ENCODE measurements around the gene C2orf81. TPM values are rescaled to one million over a fixed set of nuclear protein-coding genes. Genes with fewer than 3 reads are reported as not detected.

C2orf81 gene
- total RNA-seq, 1 donor from 2014 or later: 0.52 TPM

GRCh38 chr2:74436111-74436805, 14.8 kb upstream of the C2orf81 start:
- Histone ChIP-seq H3K27ac (ENCODE audit: low read depth, low read length) (no peak overlapping the region), H3K4me1 (ENCODE audit: control insufficient read depth in 3 of 3, insufficient read depth in 3 of 3, low read length in 3 of 3) (peaks cover 21 to 28% (median 25%) of the 10 kb centered on the region in 3 donors), H3K36me3 (ENCODE audit: control insufficient read depth in 3 of 3, insufficient read depth in 3 of 3, low read length in 3 of 3) (peaks cover 6 to 12% (median 9%) of the 10 kb centered on the region in 3 donors), H3K27me3 (ENCODE audit: control insufficient read depth in 3 of 3, insufficient read depth in 3 of 3, low read length in 3 of 3) (peaks cover 0 to 22% (median 13%) of the 10 kb centered on the region in 3 donors), H3K9me3 (ENCODE audit: control insufficient read depth in 3 of 3, low read length in 3 of 3) (no peaks in the 10 kb centered on the region), H3K4me3 (ENCODE audit: low read length in 3 of 3) (no peak overlapping the region), H3K9ac (ENCODE audit: low read depth in 1 of 3, low read length in 3 of 3) (peak overlapping the region in 1 of 3 donors; percentile 17)

- Histone ChIP-seq H3K4me3 (ENCODE audit: low read length in 3 of 3) (no peak overlapping the region), H3K4me1 (ENCODE audit: control insufficient read depth in 3 of 3, insufficient read depth in 3 of 3, low read length in 3 of 3) (no peaks in the 10 kb centered on the region), H3K9ac (ENCODE audit: low read depth in 1 of 3, low read length in 3 of 3) (no peak overlapping the region), H3K9me3 (ENCODE audit: control insufficient read depth in 3 of 3, low read length in 3 of 3) (no peaks in the 10 kb centered on the region), H3K27me3 (ENCODE audit: control insufficient read depth in 3 of 3, insufficient read depth in 3 of 3, low read length in 3 of 3) (no peaks in the 10 kb centered on the region), H3K36me3 (ENCODE audit: control insufficient read depth in 3 of 3, insufficient read depth in 3 of 3, low read length in 3 of 3) (peaks cover 25 to 49% (median 37%) of the 10 kb centered on the region in 3 donors), H3K27ac (ENCODE audit: low read depth, low read length) (no peak overlapping the region)
Measured at GRCh38 chr2:74430502-74430901, 9.1 kb upstream of the C2orf81 start.

DNA sequence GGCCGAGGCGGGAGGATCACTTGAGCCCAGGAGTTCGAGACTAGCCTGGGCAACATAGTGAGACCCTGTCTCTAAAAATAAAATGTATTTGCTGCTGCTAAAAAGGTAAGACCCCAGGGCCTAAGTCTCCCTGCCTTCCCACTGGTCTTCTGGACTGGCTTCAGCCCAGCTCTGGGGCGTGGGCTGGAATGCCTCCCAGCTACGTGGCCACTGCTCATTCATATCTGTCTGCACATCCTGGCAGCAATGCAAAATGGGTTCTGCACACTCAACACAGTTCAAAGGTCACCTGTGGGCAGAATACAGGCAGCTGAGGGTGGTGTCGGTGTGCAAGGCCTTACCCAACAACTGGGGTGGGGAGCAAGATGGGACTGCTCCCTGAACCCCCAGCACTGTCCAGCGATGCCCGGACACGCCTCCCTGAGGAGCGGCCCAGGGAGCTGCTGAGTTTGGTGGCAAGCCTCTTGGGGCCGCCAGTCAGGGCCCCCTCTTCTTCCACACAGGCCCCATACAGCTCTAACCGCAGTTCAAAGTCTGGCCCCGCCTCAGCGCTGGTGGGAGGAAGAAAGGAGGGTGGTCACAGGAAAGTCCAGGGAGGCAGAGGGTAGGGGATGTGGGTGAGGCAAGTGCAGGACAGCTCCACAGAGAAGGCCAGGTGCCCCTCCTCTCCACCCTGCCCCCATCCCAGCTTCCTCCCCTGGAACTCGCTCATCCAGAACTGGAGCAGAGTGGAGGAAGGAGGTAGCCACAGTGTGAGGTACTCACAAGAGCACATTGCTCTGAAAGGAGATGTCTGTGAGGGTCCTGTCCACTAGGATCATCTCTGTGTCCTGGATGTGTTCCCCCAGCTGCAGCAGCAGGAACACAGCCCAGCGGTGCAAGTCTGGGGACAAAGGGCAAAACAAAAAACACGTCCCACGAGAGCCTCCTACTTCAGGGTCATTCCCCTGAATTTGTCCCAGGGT, 8.3 kb upstream of the C2orf81 start:
- Histone ChIP-seq H3K36me3 (ENCODE audit: control insufficient read depth in 3 of 3, insufficient read depth in 3 of 3, low read length in 3 of 3) (peaks cover 25 to 52% (median 37%) of the 10 kb centered on the region in 3 donors), H3K9me3 (ENCODE audit: control insufficient read depth in 3 of 3, low read length in 3 of 3) (no peaks in the 10 kb centered on the region), H3K4me1 (ENCODE audit: control insufficient read depth in 3 of 3, insufficient read depth in 3 of 3, low read length in 3 of 3) (no peaks in the 10 kb centered on the region), H3K27me3 (ENCODE audit: control insufficient read depth in 3 of 3, insufficient read depth in 3 of 3, low read length in 3 of 3) (no peaks in the 10 kb centered on the region), H3K9ac (ENCODE audit: low read depth in 1 of 3, low read length in 3 of 3) (no peak overlapping the region), H3K27ac (ENCODE audit: low read depth, low read length) (no peak overlapping the region), H3K4me3 (ENCODE audit: low read length in 3 of 3) (no peak overlapping the region)

DNA sequence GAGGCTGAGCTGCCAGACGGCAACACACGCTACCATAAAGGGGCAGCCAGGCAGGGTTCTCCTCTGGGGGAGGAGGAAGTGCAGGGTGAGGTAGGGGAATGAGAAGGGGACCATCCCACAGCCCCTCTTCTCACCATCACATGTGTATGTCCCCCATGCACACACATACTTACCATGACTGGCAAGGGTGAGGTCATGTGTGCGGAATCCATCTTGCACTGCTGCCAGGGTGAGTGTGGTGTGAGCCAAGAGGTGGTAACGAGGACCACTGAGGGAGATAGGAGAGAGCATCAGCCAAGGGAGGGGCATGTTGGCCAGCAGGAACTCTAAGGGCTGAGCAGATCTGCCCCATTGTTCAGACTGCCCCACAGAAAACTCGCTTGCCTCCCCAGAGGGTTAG, 7.3 kb upstream of the C2orf81 start:
- peak overlapping the region in 1 of 3 donors; percentile 6 for H3K9ac ChIP-seq (ENCODE audit: low read depth in 1 of 3, low read length in 3 of 3)
- no peaks in the 10 kb centered on the region for H3K27me3 ChIP-seq (ENCODE audit: control insufficient read depth in 3 of 3, insufficient read depth in 3 of 3, low read length in 3 of 3)
- no peak overlapping the region for H3K27ac ChIP-seq (ENCODE audit: low read depth, low read length)
- H3K36me3 ChIP-seq (ENCODE audit: control insufficient read depth in 3 of 3, insufficient read depth in 3 of 3, low read length in 3 of 3): peaks cover 25 to 52% (median 37%) of the 10 kb centered on the region in 3 donors
- H3K4me3 ChIP-seq (ENCODE audit: low read length in 3 of 3): no peak overlapping the region
- no peaks in the 10 kb centered on the region for H3K9me3 ChIP-seq (ENCODE audit: control insufficient read depth in 3 of 3, low read length in 3 of 3)
- H3K4me1 ChIP-seq (ENCODE audit: control insufficient read depth in 3 of 3, insufficient read depth in 3 of 3, low read length in 3 of 3): no peaks in the 10 kb centered on the region

DNA sequence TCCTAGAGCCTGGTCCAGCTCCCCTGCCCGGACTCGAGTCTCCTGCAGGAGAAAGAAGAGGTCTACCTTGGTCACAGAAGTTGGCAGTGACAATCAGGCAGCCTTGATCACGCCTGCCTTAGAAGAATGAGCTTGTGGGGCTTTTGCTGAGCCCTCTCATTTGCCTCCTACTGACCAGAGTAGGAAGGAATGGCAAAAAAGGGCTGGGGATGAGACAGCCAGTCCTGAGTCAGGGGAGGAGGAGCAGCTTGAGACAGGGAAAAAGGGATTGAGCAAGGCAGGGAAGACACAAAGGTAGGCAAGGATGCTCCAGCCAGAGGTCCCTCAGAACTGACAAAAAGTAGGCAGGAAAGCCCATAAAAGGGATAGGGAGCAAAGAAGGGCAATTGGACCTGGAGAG, 6.1 kb upstream of the C2orf81 start:
- H3K4me1 ChIP-seq (ENCODE audit: control insufficient read depth in 3 of 3, insufficient read depth in 3 of 3, low read length in 3 of 3): no peaks in the 10 kb centered on the region
- H3K36me3 ChIP-seq (ENCODE audit: control insufficient read depth in 3 of 3, insufficient read depth in 3 of 3, low read length in 3 of 3): peaks cover 25 to 52% (median 36%) of the 10 kb centered on the region in 3 donors

DNA sequence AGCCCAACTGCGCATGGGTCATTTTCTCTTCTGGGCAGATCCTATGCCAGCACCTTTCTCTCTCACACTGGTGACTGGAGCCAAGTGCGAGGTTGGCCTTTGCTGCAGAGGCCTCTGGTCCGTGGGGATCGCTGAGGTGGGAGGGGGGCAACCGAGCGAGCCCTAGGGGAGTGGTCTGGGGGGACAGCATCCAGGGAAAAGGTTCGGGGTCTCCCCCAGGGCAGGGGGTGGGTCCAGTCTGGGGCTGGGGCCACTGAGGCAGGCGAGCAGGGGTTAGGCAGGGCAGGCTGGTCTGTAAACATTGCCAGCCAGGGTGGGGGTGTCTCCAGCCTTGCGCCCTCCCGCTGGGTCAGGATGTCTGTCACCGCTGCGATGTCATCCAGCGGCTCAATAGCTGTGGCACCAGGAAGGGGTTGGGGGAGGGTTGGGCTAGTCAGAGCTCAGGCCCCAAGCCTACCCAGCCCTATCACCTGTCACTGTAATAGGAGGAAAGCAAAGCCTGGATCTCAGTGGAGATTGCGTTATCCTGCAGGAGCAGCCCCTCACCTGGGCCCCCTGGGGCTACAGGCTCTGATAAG, 4.9 kb upstream of the C2orf81 start:
- no peak overlapping the region for H3K27ac ChIP-seq (ENCODE audit: low read depth, low read length)
- H3K36me3 ChIP-seq (ENCODE audit: control insufficient read depth in 3 of 3, insufficient read depth in 3 of 3, low read length in 3 of 3): peaks cover 19 to 40% (median 28%) of the 10 kb centered on the region in 3 donors
- peaks cover 10 to 11% (median 10%) of the 10 kb centered on the region in 3 donors for H3K4me1 ChIP-seq (ENCODE audit: control insufficient read depth in 3 of 3, insufficient read depth in 3 of 3, low read length in 3 of 3)
- no peak overlapping the region for H3K4me3 ChIP-seq (ENCODE audit: low read length in 3 of 3)
- H3K9me3 ChIP-seq (ENCODE audit: control insufficient read depth in 3 of 3, low read length in 3 of 3): no peaks in the 10 kb centered on the region
- H3K9ac ChIP-seq (ENCODE audit: low read depth in 1 of 3, low read length in 3 of 3): no peak overlapping the region
- H3K27me3 ChIP-seq (ENCODE audit: control insufficient read depth in 3 of 3, insufficient read depth in 3 of 3, low read length in 3 of 3): peaks cover 2 to 18% (median 16%) of the 10 kb centered on the region in 3 donors

More for the DNA sequence above, 6.1 kb upstream of the C2orf81 start:
- Histone ChIP-seq H3K27me3 (ENCODE audit: control insufficient read depth in 3 of 3, insufficient read depth in 3 of 3, low read length in 3 of 3) (peaks cover 0 to 6% (median 5%) of the 10 kb centered on the region in 3 donors), H3K4me3 (ENCODE audit: low read length in 3 of 3) (no peak overlapping the region), H3K9ac (ENCODE audit: low read depth in 1 of 3, low read length in 3 of 3) (no peak overlapping the region), H3K27ac (ENCODE audit: low read depth, low read length) (no peak overlapping the region), H3K9me3 (ENCODE audit: control insufficient read depth in 3 of 3, low read length in 3 of 3) (no peaks in the 10 kb centered on the region)

DNA sequence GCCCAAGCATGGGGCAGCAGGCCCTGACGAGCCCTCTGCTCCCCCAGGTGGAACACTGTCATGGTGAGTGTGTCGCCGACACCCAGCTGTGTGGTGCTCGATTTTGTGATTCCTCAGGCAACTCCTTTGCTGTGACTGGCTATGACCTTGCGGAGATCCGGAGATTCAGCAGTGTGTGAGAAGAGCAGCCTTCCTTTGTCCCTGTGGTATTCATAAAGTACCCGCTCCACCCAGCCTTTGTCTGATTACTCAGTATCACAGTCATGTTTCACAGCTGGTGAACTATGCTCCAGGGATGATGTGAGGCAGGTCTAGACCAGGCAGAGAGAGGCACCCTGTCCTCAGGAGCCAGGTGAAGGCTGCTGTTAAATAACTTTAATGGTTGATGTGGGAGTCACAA, 4.1 kb upstream of the C2orf81 start:
- Histone ChIP-seq H3K9ac (ENCODE audit: low read depth in 1 of 3, low read length in 3 of 3) (no peak overlapping the region), H3K27me3 (ENCODE audit: control insufficient read depth in 3 of 3, insufficient read depth in 3 of 3, low read length in 3 of 3) (peaks cover 6 to 21% (median 19%) of the 10 kb centered on the region in 3 donors), H3K9me3 (ENCODE audit: control insufficient read depth in 3 of 3, low read length in 3 of 3) (no peaks in the 10 kb centered on the region), H3K4me1 (ENCODE audit: control insufficient read depth in 3 of 3, insufficient read depth in 3 of 3, low read length in 3 of 3) (peaks cover 12 to 15% (median 13%) of the 10 kb centered on the region in 3 donors), H3K27ac (ENCODE audit: low read depth, low read length) (no peak overlapping the region), H3K36me3 (ENCODE audit: control insufficient read depth in 3 of 3, insufficient read depth in 3 of 3, low read length in 3 of 3) (peaks cover 18 to 37% (median 22%) of the 10 kb centered on the region in 3 donors), H3K4me3 (ENCODE audit: low read length in 3 of 3) (no peak overlapping the region)

DNA sequence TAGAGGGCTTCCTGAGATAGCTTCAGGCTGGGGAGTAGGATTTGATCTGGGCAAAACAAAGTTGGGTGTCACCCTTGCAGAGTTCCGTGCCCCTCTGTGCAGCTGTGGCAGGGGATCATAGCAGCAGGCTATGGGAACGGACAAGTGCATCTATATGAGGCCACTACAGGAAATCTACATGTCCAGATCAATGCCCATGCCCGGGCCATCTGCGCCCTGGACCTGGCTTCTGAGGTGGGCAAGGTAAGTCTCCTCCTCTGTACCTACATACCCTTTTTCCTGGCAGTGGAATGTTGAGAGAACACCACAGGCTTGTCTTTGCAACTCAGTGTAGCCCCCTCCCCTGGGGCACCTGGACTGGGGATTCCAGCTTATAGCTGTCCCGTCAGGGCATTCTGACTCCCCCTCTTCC, 3.6 kb upstream of the C2orf81 start:
- H3K36me3 ChIP-seq (ENCODE audit: control insufficient read depth in 3 of 3, insufficient read depth in 3 of 3, low read length in 3 of 3): peaks cover 14 to 32% (median 17%) of the 10 kb centered on the region in 3 donors
- no peak overlapping the region for H3K27ac ChIP-seq (ENCODE audit: low read depth, low read length)
- H3K9me3 ChIP-seq (ENCODE audit: control insufficient read depth in 3 of 3, low read length in 3 of 3): no peaks in the 10 kb centered on the region
- H3K4me3 ChIP-seq (ENCODE audit: low read length in 3 of 3): no peak overlapping the region
- peaks cover 8 to 23% (median 19%) of the 10 kb centered on the region in 3 donors for H3K27me3 ChIP-seq (ENCODE audit: control insufficient read depth in 3 of 3, insufficient read depth in 3 of 3, low read length in 3 of 3)
- H3K9ac ChIP-seq (ENCODE audit: low read depth in 1 of 3, low read length in 3 of 3): no peak overlapping the region
- H3K4me1 ChIP-seq (ENCODE audit: control insufficient read depth in 3 of 3, insufficient read depth in 3 of 3, low read length in 3 of 3): peaks cover 12 to 15% (median 13%) of the 10 kb centered on the region in 3 donors

DNA sequence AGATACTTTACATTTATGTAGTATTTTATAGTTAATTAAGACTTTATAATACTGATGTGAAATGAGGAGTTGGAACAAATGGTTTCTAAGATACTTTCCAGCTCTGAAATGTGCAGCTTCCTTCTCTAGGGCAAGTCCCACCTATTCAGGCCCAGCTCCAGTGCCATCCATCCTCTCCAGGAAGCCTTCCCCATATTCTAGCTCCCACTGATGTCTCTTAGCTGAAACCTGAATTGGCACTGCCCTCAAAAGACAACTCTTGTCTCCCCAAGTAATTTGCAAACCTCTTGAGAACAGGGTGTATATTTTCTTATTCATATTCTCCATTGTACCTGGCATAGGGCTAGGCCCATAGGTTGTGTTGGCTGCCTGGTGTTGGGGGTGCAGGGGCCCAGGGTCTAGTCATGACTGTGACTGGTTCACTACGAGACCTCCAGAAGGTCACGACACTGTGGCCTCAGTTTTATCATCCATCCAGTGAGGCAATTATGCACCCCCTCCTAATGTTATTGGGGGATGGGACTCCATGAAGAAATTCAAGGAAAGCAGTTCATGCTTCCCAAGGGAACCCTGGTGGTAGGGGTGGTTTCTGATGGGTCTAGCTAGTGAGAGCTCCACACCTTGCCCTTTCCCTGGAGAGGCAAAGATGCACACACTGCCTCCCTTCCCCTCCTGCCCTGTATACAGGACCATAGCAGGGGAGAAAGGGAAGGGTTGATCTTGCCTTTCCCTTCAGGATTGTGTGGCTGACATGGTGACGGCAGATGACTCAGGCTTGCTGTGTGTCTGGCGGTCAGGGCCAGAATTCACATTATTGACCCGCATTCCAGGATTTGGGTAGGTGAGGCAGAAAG, 2.9 kb upstream of the C2orf81 start:
- H3K9me3 ChIP-seq (ENCODE audit: control insufficient read depth in 3 of 3, low read length in 3 of 3): no peaks in the 10 kb centered on the region
- peaks cover 12 to 15% (median 13%) of the 10 kb centered on the region in 3 donors for H3K4me1 ChIP-seq (ENCODE audit: control insufficient read depth in 3 of 3, insufficient read depth in 3 of 3, low read length in 3 of 3)
- H3K9ac ChIP-seq (ENCODE audit: low read depth in 1 of 3, low read length in 3 of 3): no peak overlapping the region
- H3K36me3 ChIP-seq (ENCODE audit: control insufficient read depth in 3 of 3, insufficient read depth in 3 of 3, low read length in 3 of 3): peaks cover 10 to 26% (median 13%) of the 10 kb centered on the region in 3 donors
- peaks cover 8 to 23% (median 19%) of the 10 kb centered on the region in 3 donors for H3K27me3 ChIP-seq (ENCODE audit: control insufficient read depth in 3 of 3, insufficient read depth in 3 of 3, low read length in 3 of 3)
- H3K4me3 ChIP-seq (ENCODE audit: low read length in 3 of 3): no peak overlapping the region
- no peak overlapping the region for H3K27ac ChIP-seq (ENCODE audit: low read depth, low read length)

All from skeletal muscle tissue (tissue), 4 donors.